ENCODE results near the gene GUK1.

Gene GUK1

DNA sequence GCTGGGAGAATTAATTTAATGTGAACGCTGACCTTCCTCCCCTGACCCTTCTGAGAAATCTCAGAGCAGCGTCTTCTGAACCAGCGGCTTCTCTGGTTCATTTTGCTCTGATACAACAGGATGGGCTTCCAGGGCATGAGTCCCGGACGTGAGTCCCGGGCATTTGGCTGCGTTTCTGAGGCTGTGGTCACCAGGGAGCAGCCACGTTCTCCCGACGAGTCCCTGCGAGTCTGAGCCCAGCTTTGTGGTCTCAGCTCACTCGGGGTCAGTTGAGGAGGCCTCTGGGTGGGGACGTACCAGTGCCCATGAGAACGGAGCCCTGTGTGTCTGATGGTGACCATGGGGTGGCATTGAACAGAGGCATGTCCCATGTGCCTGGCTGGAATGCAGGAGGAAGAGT, 50.1 kb downstream of the GUK1 start:
- Histone ChIP-seq H3F3A (ENCODE audit: insufficient read depth, low read length) (no peaks in the 10 kb centered on the region), H3K4me1 (ENCODE audit: low read length) (no peaks in the 10 kb centered on the region), H3K36me3 (replicated peaks; ENCODE audit: insufficient read depth, low read length) (no peaks in the 10 kb centered on the region), H3K9me3 (replicated peaks; ENCODE audit: insufficient read depth, low read length) (no peaks in the 10 kb centered on the region), H3K79me2 (ENCODE audit: low read length) (no peaks in the 10 kb centered on the region), H3K9me2 (replicated peaks; ENCODE audit: insufficient read depth, low read length) (no peaks in the 10 kb centered on the region), H2AFZ (ENCODE audit: low read length) (no peak overlapping the region), H3K27ac (ENCODE audit: low read length) (no peak overlapping the region), H3K4me3 (ENCODE audit: low read length) (no peak overlapping the region), H3K27me3 (replicated peaks; ENCODE audit: insufficient read depth, low read length) (no peaks in the 10 kb centered on the region), H3K4me2 (ENCODE audit: low read depth, low read length) (no peak overlapping the region), H3K9ac (ENCODE audit: low read length) (no peak overlapping the region), H4K20me1 (ENCODE audit: insufficient read depth, low read length) (no peaks in the 10 kb centered on the region)
- TF ChIP-seq EZH2phosphoT487 (IDR thresholded peaks at IDR 0.05; ENCODE audit: low read length) (no peak), EZH2 (optimal IDR thresholded peaks at IDR 0.05; ENCODE audit: low read depth, low read length) (no peak)
- TF ChIP-seq, protein P1, sequence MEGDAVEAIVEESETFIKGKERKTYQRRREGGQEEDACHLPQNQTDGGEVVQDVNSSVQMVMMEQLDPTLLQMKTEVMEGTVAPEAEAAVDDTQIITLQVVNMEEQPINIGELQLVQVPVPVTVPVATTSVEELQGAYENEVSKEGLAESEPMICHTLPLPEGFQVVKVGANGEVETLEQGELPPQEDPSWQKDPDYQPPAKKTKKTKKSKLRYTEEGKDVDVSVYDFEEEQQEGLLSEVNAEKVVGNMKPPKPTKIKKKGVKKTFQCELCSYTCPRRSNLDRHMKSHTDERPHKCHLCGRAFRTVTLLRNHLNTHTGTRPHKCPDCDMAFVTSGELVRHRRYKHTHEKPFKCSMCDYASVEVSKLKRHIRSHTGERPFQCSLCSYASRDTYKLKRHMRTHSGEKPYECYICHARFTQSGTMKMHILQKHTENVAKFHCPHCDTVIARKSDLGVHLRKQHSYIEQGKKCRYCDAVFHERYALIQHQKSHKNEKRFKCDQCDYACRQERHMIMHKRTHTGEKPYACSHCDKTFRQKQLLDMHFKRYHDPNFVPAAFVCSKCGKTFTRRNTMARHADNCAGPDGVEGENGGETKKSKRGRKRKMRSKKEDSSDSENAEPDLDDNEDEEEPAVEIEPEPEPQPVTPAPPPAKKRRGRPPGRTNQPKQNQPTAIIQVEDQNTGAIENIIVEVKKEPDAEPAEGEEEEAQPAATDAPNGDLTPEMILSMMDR (IDR thresholded peaks at IDR 0.05; ENCODE audit: low read length), result no peak
- DNase-seq, result no peak

DNA sequence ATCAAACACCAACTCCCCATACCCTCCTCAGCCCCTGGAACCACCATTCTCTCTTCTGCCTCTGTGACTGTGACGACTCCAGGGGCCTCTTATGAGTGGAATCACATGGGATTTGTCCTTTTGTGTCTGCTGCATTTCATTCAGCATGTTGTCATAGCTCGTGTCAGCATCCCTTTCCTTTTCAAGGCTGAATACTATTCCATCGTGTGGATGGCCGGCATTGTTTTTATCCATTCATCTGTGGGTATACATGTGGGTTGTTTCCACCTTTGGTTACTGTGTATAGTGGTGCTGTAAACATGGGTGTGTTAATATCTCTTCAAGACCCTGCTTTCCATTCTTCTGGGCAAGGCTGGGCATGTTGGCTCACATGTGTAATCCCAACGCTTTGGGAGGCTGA, 50.7 kb downstream of the GUK1 start:
- Histone ChIP-seq H3K9ac (ENCODE audit: low read length) (no peak overlapping the region), H3F3A (ENCODE audit: insufficient read depth, low read length) (no peaks in the 10 kb centered on the region), H4K20me1 (ENCODE audit: insufficient read depth, low read length) (no peaks in the 10 kb centered on the region), H3K79me2 (ENCODE audit: low read length) (no peaks in the 10 kb centered on the region), H3K27me3 (replicated peaks; ENCODE audit: insufficient read depth, low read length) (no peaks in the 10 kb centered on the region), H3K27ac (ENCODE audit: low read length) (no peak overlapping the region), H3K4me1 (ENCODE audit: low read length) (no peaks in the 10 kb centered on the region), H2AFZ (ENCODE audit: low read length) (no peak overlapping the region), H3K36me3 (replicated peaks; ENCODE audit: insufficient read depth, low read length) (no peaks in the 10 kb centered on the region), H3K4me3 (ENCODE audit: low read length) (no peak overlapping the region), H3K9me3 (replicated peaks; ENCODE audit: insufficient read depth, low read length) (no peaks in the 10 kb centered on the region), H3K4me2 (ENCODE audit: low read depth, low read length) (no peak overlapping the region), H3K9me2 (replicated peaks; ENCODE audit: insufficient read depth, low read length) (no peaks in the 10 kb centered on the region)
- no peak for DNase-seq
- TF ChIP-seq, protein P1 (IDR thresholded peaks at IDR 0.05; ENCODE audit: low read length), result no peak
- no peak for TF ChIP-seq EZH2phosphoT487 (IDR thresholded peaks at IDR 0.05; ENCODE audit: low read length)
- no peak for TF ChIP-seq EZH2 (optimal IDR thresholded peaks at IDR 0.05; ENCODE audit: low read depth, low read length)

DNA sequence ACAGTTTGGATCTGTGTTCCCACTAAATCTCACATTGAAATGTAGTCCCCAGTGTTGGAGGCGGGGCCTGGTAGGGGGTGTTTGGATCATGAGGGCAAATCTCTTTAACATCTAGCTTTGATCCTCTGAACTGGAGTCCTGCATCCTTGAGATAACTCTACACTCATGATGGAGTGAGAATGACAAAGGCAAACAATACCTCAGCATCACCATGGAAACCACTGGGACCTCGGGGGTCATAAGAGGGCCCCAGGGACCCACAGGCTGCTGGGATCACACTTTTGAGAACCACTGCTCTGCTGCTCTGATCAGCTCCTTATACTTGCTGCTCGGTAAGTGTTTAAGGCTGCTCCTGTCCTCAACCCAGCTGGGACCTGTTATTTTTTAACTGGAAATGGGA, 54.4 kb downstream of the GUK1 start:
- Histone ChIP-seq H3K79me2 (ENCODE audit: low read length) (no peaks in the 10 kb centered on the region), H4K20me1 (ENCODE audit: insufficient read depth, low read length) (no peaks in the 10 kb centered on the region), H3K27ac (ENCODE audit: low read length) (no peak overlapping the region), H3K4me3 (ENCODE audit: low read length) (no peak overlapping the region), H3K9me3 (replicated peaks; ENCODE audit: insufficient read depth, low read length) (no peaks in the 10 kb centered on the region), H3K27me3 (replicated peaks; ENCODE audit: insufficient read depth, low read length) (no peaks in the 10 kb centered on the region), H3F3A (ENCODE audit: insufficient read depth, low read length) (no peaks in the 10 kb centered on the region), H2AFZ (ENCODE audit: low read length) (no peak overlapping the region), H3K9ac (ENCODE audit: low read length) (no peak overlapping the region), H3K36me3 (replicated peaks; ENCODE audit: insufficient read depth, low read length) (no peaks in the 10 kb centered on the region), H3K4me1 (ENCODE audit: low read length) (no peaks in the 10 kb centered on the region), H3K4me2 (ENCODE audit: low read depth, low read length) (no peak overlapping the region), H3K9me2 (replicated peaks; ENCODE audit: insufficient read depth, low read length) (no peaks in the 10 kb centered on the region)
- no peak for TF ChIP-seq EZH2 (optimal IDR thresholded peaks at IDR 0.05; ENCODE audit: low read depth, low read length)
- TF ChIP-seq, protein P1 (IDR thresholded peaks at IDR 0.05; ENCODE audit: low read length), result no peak
- no peak for TF ChIP-seq EZH2phosphoT487 (IDR thresholded peaks at IDR 0.05; ENCODE audit: low read length)
- DNase-seq, result no peak
